IMR-90 (cell line): ENCODE results near the gene ADORA2A. TPM values are rescaled to one million over a fixed set of nuclear protein-coding genes. Genes with fewer than 3 reads are reported as not detected.

Experiments
- ATAC-seq: fragments of 200-7000 bp; cut with Tn5 transposase; 2 replicates; pipeline ENCODE4 v1.9.1; 2020; ENCODE audit warnings: low read depth, mild to moderate bottlenecking, moderate library complexity
- BruUV-seq: library from RNA; stranded (reverse); fragments of 400-500 nt; replicated peaks from 2 replicates; lab custom pipeline; 2021; lab: Mats Ljungman, UMichigan
- CTCF ChIA-PET: fragments of 300-600 bp; formaldehyde crosslinking; extraction: SDS; loops from one replicate; lab custom pipeline; 2021; ENCODE audit warnings: antibody characterized with exemption; lab: Yijun Ruan, JAX
- POLR2A ChIA-PET: fragments of 300-600 bp; sonication (Branson Sonifier 250); formaldehyde crosslinking; loops from one replicate; lab custom pipeline; 2022; ENCODE audit warnings: antibody characterized with exemption; ENCODE audit not compliant: unreplicated experiment; lab: Charles Lee
- DNase-seq: peaks from one replicate; pipeline ENCODE4 v3.0.0; 2013
- H2AFZ ChIP-seq: replicated peaks from 2 replicates; pipeline ENCODE3; 2013; ENCODE audit warnings: low read length, mild to moderate bottlenecking; ENCODE audit not compliant: poor library complexity
- H2AK5ac ChIP-seq: 2 replicates; pipeline ENCODE4 v1.6.1; 2013; ENCODE audit warnings: low read depth, low read length, inconsistent platforms
- H2AK9ac ChIP-seq: replicated peaks from 2 replicates; pipeline ENCODE3; 2013; ENCODE audit warnings: mild to moderate bottlenecking, low read depth, low read length, moderate library complexity; ENCODE audit not compliant: poor library complexity
- H2BK120ac ChIP-seq: 2 replicates; pipeline ENCODE4 v1.6.1; 2013; ENCODE audit warnings: low read depth, low read length, inconsistent platforms
- H2BK15ac ChIP-seq: 3 replicates; pipeline ENCODE4 v1.6.1; 2013; ENCODE audit warnings: low read depth, low read length, inconsistent platforms
- H2BK20ac ChIP-seq: 2 replicates; pipeline ENCODE4 v1.6.1; 2013; ENCODE audit warnings: low read depth, mild to moderate bottlenecking, inconsistent platforms, low read length, moderate library complexity
- H2BK5ac ChIP-seq: 2 replicates; pipeline ENCODE4 v1.6.1; 2013; ENCODE audit warnings: mild to moderate bottlenecking, low read depth, low read length, inconsistent platforms; ENCODE audit not compliant: poor library complexity, severe bottlenecking
- H3K14ac ChIP-seq: replicated peaks from 2 replicates; pipeline ENCODE4 v1.6.1; 2013; ENCODE audit warnings: low read depth, low read length, inconsistent platforms
- H3K18ac ChIP-seq: 2 replicates; pipeline ENCODE4 v1.6.1; 2013; ENCODE audit warnings: low read depth, low read length, control low read depth
- H3K23ac ChIP-seq: 2 replicates; pipeline ENCODE4 v1.6.1; 2013; ENCODE audit warnings: low read depth, low read length, inconsistent platforms
- H3K27ac ChIP-seq: 2 replicates; pipeline ENCODE4 v1.5.1; 2013; ENCODE audit warnings: mild to moderate bottlenecking, control low read depth, low read length; ENCODE audit not compliant: insufficient read depth
- H3K27me3 ChIP-seq: 2 replicates; pipeline ENCODE4 v1.6.1; 2013; ENCODE audit warnings: low read length; ENCODE audit not compliant: control insufficient read depth, insufficient read depth
- H3K36me3 ChIP-seq: 2 replicates; pipeline ENCODE4 v1.6.1; 2013; ENCODE audit warnings: low read length, mixed read lengths; ENCODE audit not compliant: control insufficient read depth, insufficient read depth
- H3K4ac ChIP-seq: 2 replicates; pipeline ENCODE4 v1.6.1; 2013; ENCODE audit warnings: low read depth, low read length, inconsistent platforms
- H3K4me1 ChIP-seq: 2 replicates; pipeline ENCODE4 v1.6.1; 2013; ENCODE audit warnings: low read length, mixed read lengths; ENCODE audit not compliant: control insufficient read depth, insufficient read depth
- H3K4me2 ChIP-seq: 2 replicates; pipeline ENCODE4 v1.6.1; 2013; ENCODE audit warnings: low read depth, mild to moderate bottlenecking, control low read depth, low read length, moderate library complexity
- H3K4me3 ChIP-seq: 2 replicates; pipeline ENCODE4 v1.5.1; 2013; ENCODE audit warnings: low read depth, mild to moderate bottlenecking, control low read depth, low read length, moderate library complexity; ENCODE audit not compliant: insufficient read depth
- H3K56ac ChIP-seq: 2 replicates; pipeline ENCODE4 v1.6.1; 2013; ENCODE audit warnings: low read length, inconsistent platforms; ENCODE audit not compliant: insufficient read depth; ENCODE audit errors: extremely low read depth
- H3K79me1 ChIP-seq, 2 experiments: 2 replicates each; pipeline ENCODE4 v1.6.1; 2013; ENCODE audit warnings: low read length in 2 of 2, inconsistent platforms in 1 of 2, low read depth in 1 of 2
- H3K9ac ChIP-seq: 2 replicates; pipeline ENCODE4 v1.6.1; 2013; ENCODE audit warnings: low read depth, low read length, control low read depth
- H3K9me1 ChIP-seq: 2 replicates; pipeline ENCODE4 v1.6.1; 2013; ENCODE audit warnings: low read length, inconsistent platforms; ENCODE audit not compliant: insufficient read depth
- H3K9me3 ChIP-seq: 2 replicates; pipeline ENCODE4 v1.6.1; 2013; ENCODE audit warnings: low read length; ENCODE audit not compliant: control insufficient read depth, insufficient read depth
- H4K20me1 ChIP-seq: 2 replicates; pipeline ENCODE4 v1.6.1; 2013; ENCODE audit warnings: low read length, inconsistent platforms; ENCODE audit not compliant: insufficient read depth
- H4K5ac ChIP-seq: 2 replicates; pipeline ENCODE4 v1.6.1; 2013; ENCODE audit warnings: mild to moderate bottlenecking, low read depth, low read length, control low read depth
- H4K8ac ChIP-seq, 2 experiments: 2 replicates each; pipeline ENCODE4 v1.6.1; 2013; ENCODE audit warnings: low read depth in 2 of 2, low read length in 2 of 2, control low read depth in 1 of 2, inconsistent platforms in 1 of 2
- H4K91ac ChIP-seq: 2 replicates; pipeline ENCODE4 v1.6.1; 2013; ENCODE audit warnings: low read depth, low read length, inconsistent platforms; ENCODE audit not compliant: insufficient read depth
- BHLHE40 ChIP-seq: fragments of 150-350 bp; IDR thresholded peaks from 2 replicates; pipeline ENCODE4 v1.6.1; 2016; ENCODE audit warnings: mild to moderate bottlenecking, low read depth, low read length
- CEBPB ChIP-seq: IDR thresholded peaks from 2 replicates; pipeline ENCODE4 v1.6.1; 2012; ENCODE audit warnings: low read depth, low read length, improper control_type of control experiment
- CHD1 ChIP-seq: IDR thresholded peaks from 2 replicates; pipeline ENCODE4 v1.6.1; 2012; ENCODE audit warnings: low read depth, low read length, improper control_type of control experiment
- WGBS, 2 experiments: methylation state at CpG; one replicate each; pipeline versions ENCODE4 v1.1.5 to v1.1.7; 2013; ENCODE audit warnings: missing lambda C conversion rate in 2 of 2; ENCODE audit not compliant: insufficient read length in 1 of 2; ENCODE audit errors: extremely low coverage in 2 of 2; 5-methylcytosine and 5-hydroxymethylcytosine counted together
- dilution Hi-C: fragments of 300-500 bp; cut with HindIII; formaldehyde crosslinking; loops from one replicate; pipeline ENCODE4 v1.14.3; 2018; ENCODE audit warnings: low sequenced_read_pairs; ENCODE audit not compliant: unreplicated experiment
- in situ Hi-C: fragments of 300-500 bp; cut with MboI; formaldehyde crosslinking; loops from 3 replicates; pipeline ENCODE4 v1.14.3; 2019; ENCODE audit warnings: low sequenced_read_pairs, inconsistent platforms, mixed read lengths
- intact Hi-C: fragments of 100-400 bp; cut with micrococcal nuclease; formaldehyde crosslinking; loops from 2 replicates; pipeline ENCODE4 v1.10.0; 2022
- polyA plus RNA-seq, 3 experiments: library from polyadenylated mRNA; depleted of rRNA; stranded (reverse); fragments of >200 nt; gene quantifications; 2 replicates each; pipeline ENCODE4 v1.2.3, GENCODE V29; 2012; ENCODE audit warnings: low replicate concordance in 1 of 3
- total RNA-seq: library from RNA; depleted of rRNA; stranded (reverse); fragments of >200 nt; gene quantifications from 2 replicates; pipeline ENCODE4 v1.2.3, GENCODE V29; 2012

Gene ADORA2A
- total and polyA plus RNA-seq, 2 of the 4 experiments (the other 2 are of a cell fraction), result 0.36 to 1.1 TPM

GRCh38 chr22:24459911-24460310 lies 32.5 kb downstream of the ADORA2A start:
- H2BK120ac ChIP-seq, result no peak overlapping the region
- BruUV-seq, result no TSS peak
- 0 out of 2 replicates have a peak, but pooled peaks cover 2% of the 10 kb centered on the region for H3K27me3 ChIP-seq
- no peak overlapping the region for H3K4ac ChIP-seq
- in situ Hi-C loops (no loop called here), dilution Hi-C loops (no loop called here), intact Hi-C loops (no loop called here)
- no peak overlapping the region for H3K27ac ChIP-seq
- POLR2A ChIA-PET, result no interaction called here
- H3K4me3 ChIP-seq, result no peak overlapping the region
- no peak for DNase-seq
- no peak for ATAC-seq
- H3K4me2 ChIP-seq, result no peak overlapping the region
- 0 out of 2 replicates have a peak, but pooled peaks cover 3% of the 10 kb centered on the region for H3K9me1 ChIP-seq
- H2AK5ac ChIP-seq, result no peak overlapping the region
- H3K56ac ChIP-seq, result no peak overlapping the region
- no peaks in the 10 kb centered on the region for H3K9me3 ChIP-seq
- no peak overlapping the region for H2AFZ ChIP-seq
- H3K23ac ChIP-seq, result no peak overlapping the region
- no peak overlapping the region for H2AK9ac ChIP-seq
- WGBS, 2 experiments, result 100% methylated on average over 1 of the region's 1 CpG; no CpG with 5 or more reads in 1 of the 2 experiments
- H3K18ac ChIP-seq, result no peak overlapping the region
- 0 out of 2 replicates have a peak overlapping the region, but pooled peaks have one; percentile 1 for H3K14ac ChIP-seq
- H4K5ac ChIP-seq, result 0 out of 2 replicates have a peak overlapping the region, but pooled peaks have one; percentile 24
- H3K4me1 ChIP-seq, result peaks cover 4% of the 10 kb centered on the region
- H3K79me1 ChIP-seq, result no peaks in the 10 kb centered on the region
- CTCF ChIA-PET, result no interaction called here
- H2BK5ac ChIP-seq, result no peak overlapping the region
- H2BK15ac ChIP-seq, result no peak overlapping the region
- no peaks in the 10 kb centered on the region for H3K36me3 ChIP-seq
- H4K8ac ChIP-seq, result peak overlapping the region; percentile 32 to 48; a peak in 3 of 4 replicates
- TF ChIP-seq CHD1 (no peak), CEBPB (no peak), BHLHE40 (no peak)
- H2BK20ac ChIP-seq, result no peak overlapping the region
- no peak overlapping the region for H3K9ac ChIP-seq
- H4K91ac ChIP-seq, result no peak overlapping the region
- H4K20me1 ChIP-seq, result no peaks in the 10 kb centered on the region
